GM12874 (cell line): Measurements from ENCODE around the gene EPHA6.

Experiments used
- TF ChIP-seq, protein P1 (sequence below): IDR thresholded peaks from 2 replicates; pipeline ENCODE4 v1.5.1; 2011; ENCODE audit warnings: low read depth, mild to moderate bottlenecking, control low read depth, low read length, moderate library complexity; ENCODE audit not compliant: insufficient read depth

The EPHA6 gene

DNA sequence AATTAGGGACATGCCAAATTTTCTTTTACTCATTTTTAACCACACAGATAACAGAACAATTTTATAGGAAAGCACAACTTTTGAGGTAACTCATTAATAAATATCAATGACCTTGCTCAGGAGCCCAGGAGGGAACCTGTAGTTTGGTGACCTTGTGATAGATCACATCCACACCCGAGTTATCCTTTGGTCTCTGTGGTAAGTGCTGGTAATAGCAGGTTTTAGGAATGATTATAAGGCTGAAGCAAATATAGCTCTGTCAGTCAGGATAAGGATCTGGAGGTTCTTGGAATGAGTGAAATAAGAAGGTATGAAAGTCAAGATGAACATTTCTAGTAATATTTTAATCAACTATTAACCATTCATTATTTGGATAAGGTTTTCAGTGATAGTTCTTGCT is 46.5 kb downstream of the EPHA6 start:
- TF ChIP-seq, protein P1, sequence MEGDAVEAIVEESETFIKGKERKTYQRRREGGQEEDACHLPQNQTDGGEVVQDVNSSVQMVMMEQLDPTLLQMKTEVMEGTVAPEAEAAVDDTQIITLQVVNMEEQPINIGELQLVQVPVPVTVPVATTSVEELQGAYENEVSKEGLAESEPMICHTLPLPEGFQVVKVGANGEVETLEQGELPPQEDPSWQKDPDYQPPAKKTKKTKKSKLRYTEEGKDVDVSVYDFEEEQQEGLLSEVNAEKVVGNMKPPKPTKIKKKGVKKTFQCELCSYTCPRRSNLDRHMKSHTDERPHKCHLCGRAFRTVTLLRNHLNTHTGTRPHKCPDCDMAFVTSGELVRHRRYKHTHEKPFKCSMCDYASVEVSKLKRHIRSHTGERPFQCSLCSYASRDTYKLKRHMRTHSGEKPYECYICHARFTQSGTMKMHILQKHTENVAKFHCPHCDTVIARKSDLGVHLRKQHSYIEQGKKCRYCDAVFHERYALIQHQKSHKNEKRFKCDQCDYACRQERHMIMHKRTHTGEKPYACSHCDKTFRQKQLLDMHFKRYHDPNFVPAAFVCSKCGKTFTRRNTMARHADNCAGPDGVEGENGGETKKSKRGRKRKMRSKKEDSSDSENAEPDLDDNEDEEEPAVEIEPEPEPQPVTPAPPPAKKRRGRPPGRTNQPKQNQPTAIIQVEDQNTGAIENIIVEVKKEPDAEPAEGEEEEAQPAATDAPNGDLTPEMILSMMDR, result no peak

DNA sequence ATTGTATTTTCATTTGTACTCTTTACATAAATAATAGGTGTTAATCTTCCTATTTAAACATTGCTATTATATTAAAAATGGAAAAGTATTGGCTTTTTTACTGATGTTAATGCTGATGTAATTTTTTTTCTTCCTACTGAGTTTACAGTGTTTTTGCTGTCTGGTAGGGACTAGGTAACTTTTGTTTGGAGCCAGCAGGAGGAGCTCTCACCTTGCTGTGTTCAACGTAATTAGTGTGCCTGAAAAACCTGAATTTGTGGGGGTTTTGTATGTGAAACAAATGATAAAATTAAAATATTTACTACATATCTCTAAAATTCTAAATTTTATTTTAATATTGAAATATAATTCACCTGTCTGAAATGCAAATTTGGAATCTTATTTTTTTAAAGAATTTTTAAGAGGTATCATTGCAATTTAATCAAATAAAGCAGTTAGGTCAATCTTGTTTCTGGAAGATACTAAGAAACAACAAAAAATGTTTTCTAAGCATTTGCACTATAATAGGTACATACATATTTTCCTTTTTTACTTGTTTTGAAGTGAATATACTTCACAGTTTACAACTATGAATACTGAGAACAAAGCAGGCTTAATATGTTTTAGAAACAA is 48.8 kb downstream of the EPHA6 start:
- TF ChIP-seq, protein P1, result peak; percentile 63

DNA sequence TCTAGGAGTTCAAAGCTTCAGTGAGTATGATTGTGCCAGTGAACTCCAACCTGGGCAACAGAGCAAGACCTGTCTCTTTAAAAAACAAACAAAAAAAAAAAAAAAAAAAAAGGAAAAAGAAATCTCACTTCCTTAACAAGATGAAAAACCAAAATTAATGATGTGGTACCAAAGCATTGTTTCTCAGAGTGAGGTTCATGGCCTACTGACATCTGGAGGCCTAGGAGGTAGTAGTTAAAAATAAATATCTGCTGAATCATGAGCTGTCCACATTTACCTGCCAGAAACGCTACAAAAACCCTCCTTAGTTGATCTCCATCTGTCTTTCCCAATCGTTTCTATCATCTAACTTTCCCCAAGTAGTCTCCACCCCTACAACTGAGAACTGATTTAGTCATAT is 51.2 kb downstream of the EPHA6 start:
- TF ChIP-seq, protein P1, result no peak

DNA sequence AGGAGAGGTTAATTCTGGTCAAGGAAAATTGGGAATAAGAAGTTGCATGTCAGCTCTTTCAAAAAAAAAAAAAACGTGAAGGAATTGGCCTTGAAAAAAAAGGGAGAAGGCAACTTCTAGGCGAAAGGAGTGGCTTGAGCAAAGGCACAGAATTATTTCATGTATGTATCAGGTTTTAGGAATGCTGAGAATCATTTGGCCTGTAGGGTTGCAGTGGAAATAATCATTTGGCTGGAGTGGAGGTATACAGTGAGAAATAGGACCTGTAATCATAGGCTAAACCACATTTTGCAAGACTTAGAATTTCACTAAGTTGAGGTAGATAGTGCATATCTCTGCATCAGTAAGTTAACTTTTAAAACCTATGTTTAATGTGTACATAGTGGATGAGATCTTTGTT is 54.9 kb downstream of the EPHA6 start:
- TF ChIP-seq, protein P1, result no peak

DNA sequence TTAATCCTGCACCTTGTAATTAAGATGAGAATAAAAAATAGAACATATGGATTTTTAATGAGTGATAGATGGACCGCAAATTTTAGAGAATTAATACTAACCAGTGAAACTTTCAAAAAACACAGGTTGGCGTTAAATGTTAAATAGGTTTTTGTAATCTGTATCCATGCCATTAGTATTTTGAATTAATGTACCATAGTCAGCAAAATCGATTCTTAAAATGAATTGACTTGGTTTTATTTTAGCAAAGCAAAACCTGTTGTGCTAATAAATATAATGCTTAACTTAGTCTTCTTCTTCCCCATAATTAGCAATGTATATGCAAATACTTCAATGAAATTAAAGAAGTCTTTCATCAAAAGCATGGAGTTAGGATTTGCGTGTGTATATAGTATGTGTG is 63.1 kb downstream of the EPHA6 start:
- TF ChIP-seq, protein P1, result no peak

DNA sequence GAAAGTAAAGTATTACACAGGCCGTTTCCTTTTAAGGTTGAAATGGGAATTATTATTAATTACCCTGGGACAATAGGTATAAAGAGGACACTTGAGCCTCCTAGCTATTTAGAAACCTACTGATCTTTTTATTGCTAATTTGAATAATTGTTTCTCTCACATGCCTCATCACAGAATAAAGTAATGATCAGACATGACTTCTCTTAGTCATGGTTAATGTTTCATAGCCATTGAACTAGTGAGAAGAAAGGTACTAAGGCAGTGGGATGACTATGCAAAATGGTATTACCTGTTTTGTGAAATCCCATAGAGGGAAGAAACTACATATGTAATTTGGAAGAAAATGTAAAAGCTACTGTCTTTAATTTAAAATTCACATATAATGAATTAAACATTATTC is 85.6 kb downstream of the EPHA6 start:
- TF ChIP-seq, protein P1, result no peak

DNA sequence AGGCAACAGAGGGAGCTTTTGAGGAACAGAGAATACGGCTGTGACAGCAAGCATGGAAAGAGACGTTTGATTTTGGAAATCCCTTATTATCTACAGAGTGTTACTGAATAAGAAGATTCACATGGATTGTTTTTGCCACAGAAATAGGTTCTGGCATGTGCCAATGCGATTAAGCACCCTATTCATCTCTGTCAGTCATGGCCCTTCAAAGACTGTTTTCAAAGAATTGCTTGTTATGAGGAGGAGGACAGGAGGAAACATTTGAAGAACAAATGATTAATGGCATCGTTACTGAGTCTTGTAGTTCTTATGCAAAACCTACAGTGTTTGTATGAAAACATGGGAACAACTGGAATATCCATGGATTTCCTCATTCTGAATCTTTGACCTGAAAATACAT is 86.2 kb downstream of the EPHA6 start:
- TF ChIP-seq, protein P1, result no peak

DNA sequence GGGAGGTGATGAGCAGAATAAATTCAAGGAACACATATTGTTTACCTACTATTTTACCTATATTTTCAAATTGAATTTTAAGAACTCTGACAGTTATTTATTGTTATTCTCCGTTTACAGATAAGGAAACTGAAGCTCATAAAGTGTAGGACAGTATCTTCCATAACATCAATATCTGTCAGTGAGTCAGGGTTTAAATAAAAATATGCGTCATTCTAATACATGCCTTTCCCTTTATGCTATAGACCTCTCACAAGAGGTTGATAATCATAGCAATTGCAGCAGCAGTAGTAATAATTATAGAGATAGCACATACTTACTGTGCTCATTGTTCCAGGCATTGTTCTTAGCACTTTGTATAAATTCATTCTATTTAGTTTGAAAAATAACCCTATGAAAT is 101.1 kb downstream of the EPHA6 start:
- TF ChIP-seq, protein P1, result no peak
